Esophagus muscularis mucosa (tissue), 4 donors: ENCODE results near the gene GNPTG.

Source experiments
- CTCF ChIP-seq, 3 experiments: fragments of 200-600 bp in 2 of 3; fragments of 450-650 bp in 1 of 3; sonication (generic) in 2 of 3; IDR thresholded peaks; one replicate each; pipeline ENCODE4 v1.5.1; 2017 to 2019; ENCODE audit warnings: antibody characterized with exemption in 3 of 3, mild to moderate bottlenecking in 2 of 3, moderate library complexity in 1 of 3
- EP300 ChIP-seq: sonication (generic); formaldehyde crosslinking; IDR thresholded peaks from one replicate; pipeline ENCODE4 v1.6.1; 2017; ENCODE audit warnings: antibody characterized with exemption
- POLR2A ChIP-seq: fragments of 450-650 bp; IDR thresholded peaks from one replicate; pipeline ENCODE4 v1.6.1; 2017; ENCODE audit warnings: antibody characterized with exemption, moderate library complexity, mild to moderate bottlenecking, low read depth
- POLR2AphosphoS5 ChIP-seq, 2 donors: sonication (generic); formaldehyde crosslinking; IDR thresholded peaks; one replicate each; pipeline ENCODE4 v1.6.1; 2017; ENCODE audit warnings: antibody characterized with exemption in 2 of 2

DNA sequence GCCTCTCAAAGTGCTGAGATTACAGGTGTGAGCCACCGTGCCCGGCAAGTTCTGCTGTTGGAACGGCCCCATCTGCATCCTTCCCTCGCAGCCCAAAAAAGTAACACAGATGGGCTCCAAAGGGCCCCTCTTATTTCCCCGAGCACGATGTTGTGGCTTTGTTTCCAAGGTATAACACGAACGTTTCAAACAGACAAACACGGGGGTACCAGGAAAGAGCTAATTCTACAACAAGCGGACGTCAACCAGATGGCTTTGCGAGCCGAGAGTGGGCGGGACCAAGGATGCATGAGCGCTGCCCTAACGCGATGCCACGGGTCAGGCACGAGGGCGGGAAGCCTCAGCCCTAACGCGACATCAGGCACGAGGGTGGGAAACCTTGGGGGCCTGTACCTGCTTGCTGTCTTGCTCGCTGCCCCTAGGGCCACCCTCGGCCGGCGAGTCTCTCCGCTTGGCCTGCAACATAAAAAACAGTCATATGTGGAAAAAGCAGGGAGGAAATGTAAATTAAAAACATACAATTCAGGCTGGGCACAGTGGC lies 38.6 kb downstream of the GNPTG start:
- TF ChIP-seq CTCF (IDR thresholded peaks at IDR 0.05) (no peak), POLR2A (no peak), POLR2AphosphoS5 (IDR thresholded peaks at IDR 0.05) (no peak), EP300 (no peak)
